NCI-H226 (cell line): ENCODE data around the gene METTL8.

ENCODE experiments used
- DNase-seq: peaks from one replicate; pipeline ENCODE4 v3.0.0-alpha.2; 2015

The METTL8 gene

GRCh38 chr2:171433763-171434012, at the start of gene METTL8:
Gene METTL8 (minus strand): TSS chr2:171433990. CDS start chr2:171392185, 41,805 bp downstream.
- no peak for DNase-seq

- no peak for DNase-seq
These were observed 49.1 kb upstream of the METTL8 start for GRCh38 chr2:171482877-171483276.

GRCh38 chr2:171482308-171482707, 48.5 kb upstream of the METTL8 start:
- no peak for DNase-seq

- DNase-seq, result no peak
These were observed 47.1 kb upstream of the METTL8 start for GRCh38 chr2:171480908-171481307.

GRCh38 chr2:171479154-171479814, 45.5 kb upstream of the METTL8 start:
- DNase-seq, result peak; percentile 83

- peak; percentile 56 for DNase-seq
These were observed 44.6 kb upstream of the METTL8 start for GRCh38 chr2:171478345-171478744.

GRCh38 chr2:171475979-171476378, 42.2 kb upstream of the METTL8 start:
- no peak for DNase-seq

- DNase-seq, result no peak
These were observed 36.3 kb upstream of the METTL8 start for GRCh38 chr2:171470129-171470528.

- no peak for DNase-seq
These were observed 35.4 kb upstream of the METTL8 start for GRCh38 chr2:171469176-171469575.

GRCh38 chr2:171460537-171460936, 26.7 kb upstream of the METTL8 start:
- no peak for DNase-seq

GRCh38 chr2:171459498-171459897, 25.7 kb upstream of the METTL8 start:
- DNase-seq, result no peak

GRCh38 chr2:171452773-171453172, 19.0 kb upstream of the METTL8 start:
- no peak for DNase-seq

- no peak for DNase-seq
These were observed 17.3 kb upstream of the METTL8 start for GRCh38 chr2:171451074-171451473.

- DNase-seq, result no peak
These were observed 13.9 kb upstream of the METTL8 start for GRCh38 chr2:171447675-171448074.

GRCh38 chr2:171441470-171441869, 7.7 kb upstream of the METTL8 start:
- DNase-seq, result no peak

- peak; percentile 89 for DNase-seq
These were observed 2.5 kb upstream of the METTL8 start for GRCh38 chr2:171436307-171436706.

- peak; percentile 97 for DNase-seq
These were observed 511 bp upstream of the METTL8 start, which contains the start of gene DCAF17 for GRCh38 chr2:171434013-171434989. Gene DCAF17 (plus strand): TSS chr2:171434226. CDS start chr2:171434578, 352 bp downstream.

GRCh38 chr2:171432969-171433762, 624 bp downstream of the METTL8 start:
- DNase-seq, result no peak

GRCh38 chr2:171432206-171432968, 1.4 kb downstream of the METTL8 start:
- DNase-seq, result no peak

- DNase-seq, result no peak
These were observed 2.1 kb downstream of the METTL8 start for GRCh38 chr2:171431677-171432167.

GRCh38 chr2:171430516-171431410, 3.0 kb downstream of the METTL8 start:
- no peak for DNase-seq
